Activated CD4-positive, alpha-beta T cell treated with anti-CD3 and anti-CD28 coated beads, Interleukin-2, amount 50 U/mL, for 48 hours (primary cell): ENCODE measurements around the gene EXOC2.
A peak's percentile ranks its signal among the peaks of the same experiment; 100 is the strongest.
"Not testable (repeated sequence)": the region's sequence is repeated elsewhere in the genome, so short reads cannot be mapped to it uniquely, and the experiment has no call there.

Experiments
- DNase-seq, 2 experiments: peaks; one replicate each; pipeline ENCODE4 v3.0.0-alpha.2; 2020

EXOC2 gene

GRCh38 chr6:710601-711571, 17.9 kb upstream of the EXOC2 start:
- peak; percentile 56 to 66 for DNase-seq

GRCh38 chr6:709471-710056, 16.6 kb upstream of the EXOC2 start:
- DNase-seq, result no peak

- DNase-seq, result no peak
Observed at GRCh38 chr6:708237-708598, 15.3 kb upstream of the EXOC2 start.

- no peak for DNase-seq
Observed at GRCh38 chr6:707576-708236, 14.8 kb upstream of the EXOC2 start.

GRCh38 chr6:706819-707381, 14.0 kb upstream of the EXOC2 start:
- no peak for DNase-seq

- DNase-seq, result no peak
Observed at GRCh38 chr6:706146-706545, 13.2 kb upstream of the EXOC2 start.

- DNase-seq, result no peak
Observed at GRCh38 chr6:705047-705446, 12.1 kb upstream of the EXOC2 start.

- DNase-seq, result no peak
Observed at GRCh38 chr6:704046-704445, 11.1 kb upstream of the EXOC2 start.

- no peak for DNase-seq
Observed at GRCh38 chr6:703552-703951, 10.6 kb upstream of the EXOC2 start.

- DNase-seq, result no peak
Observed at GRCh38 chr6:701700-702479, 9.0 kb upstream of the EXOC2 start.

- no peak for DNase-seq
Observed at GRCh38 chr6:701215-701614, 8.3 kb upstream of the EXOC2 start.

- no peak for DNase-seq
Observed at GRCh38 chr6:700490-700889, 7.6 kb upstream of the EXOC2 start.

- no peak for DNase-seq
Observed at GRCh38 chr6:699319-699718, 6.4 kb upstream of the EXOC2 start.

GRCh38 chr6:694431-695126, 1.6 kb upstream of the EXOC2 start:
- DNase-seq, result not testable (repeated sequence)

GRCh38 chr6:693723-694009, 727 bp upstream of the EXOC2 start:
- no peak for DNase-seq

- peak; percentile 75 to 80 for DNase-seq
Observed at GRCh38 chr6:692356-692851, 535 bp downstream of the EXOC2 start.

- DNase-seq, result no peak
Observed at GRCh38 chr6:689223-689622, 3.7 kb downstream of the EXOC2 start.

GRCh38 chr6:686497-686896, 6.4 kb downstream of the EXOC2 start:
- DNase-seq, result no peak

GRCh38 chr6:684831-685636, 7.9 kb downstream of the EXOC2 start:
- DNase-seq, result peak; percentile 23 to 44

GRCh38 chr6:683742-684440, 9.0 kb downstream of the EXOC2 start:
- no peak for DNase-seq
